ENCODE measurements around the gene ATG4A.

The ATG4A gene

GRCh38 chrX:108159028-108159670 is 67.6 kb downstream of the ATG4A start:
- TF ChIP-seq CTCF (IDR thresholded peaks at IDR 0.05; ENCODE audit: insufficient read depth, low read length, missing control alignments): no peak
- H3K4me3 ChIP-seq (ENCODE audit: low read depth, low read length): no peak overlapping the region
- CTCF ChIA-PET: no interaction called here
- POLR2A ChIA-PET: no interaction called here
- DNase-seq (ENCODE audit: low read depth, low spot score): no peak

GRCh38 chrX:108160309-108160708 is 68.7 kb downstream of the ATG4A start:
- ChIA-PET POLR2A (no interaction called here), CTCF (no interaction called here)
- H3K4me3 ChIP-seq (ENCODE audit: low read depth, low read length): no peak overlapping the region
- DNase-seq (ENCODE audit: low read depth, low spot score): no peak
- no peak for TF ChIP-seq CTCF (IDR thresholded peaks at IDR 0.05; ENCODE audit: insufficient read depth, low read length, missing control alignments)

- TF ChIP-seq CTCF (IDR thresholded peaks at IDR 0.05; ENCODE audit: insufficient read depth, low read length, missing control alignments): no peak
- H3K4me3 ChIP-seq (ENCODE audit: low read depth, low read length): no peak overlapping the region
- ChIA-PET POLR2A (no interaction called here), CTCF (no interaction called here)
- no peak for DNase-seq (ENCODE audit: low read depth, low spot score)
These were observed 70.7 kb downstream of the ATG4A start for GRCh38 chrX:108162265-108162664.

GRCh38 chrX:108163333-108164082 is 71.9 kb downstream of the ATG4A start:
- TF ChIP-seq CTCF (IDR thresholded peaks at IDR 0.05; ENCODE audit: insufficient read depth, low read length, missing control alignments): no peak
- DNase-seq (ENCODE audit: low read depth, low spot score): no peak
- POLR2A ChIA-PET: no interaction called here
- CTCF ChIA-PET: no interaction called here
- H3K4me3 ChIP-seq (ENCODE audit: low read depth, low read length): no peak overlapping the region

- DNase-seq (ENCODE audit: low read depth, low spot score): no peak
- ChIA-PET CTCF (interaction anchor here (0.6 to 1.4 kb wide), 6 partner anchors 8 to 374 kb away, joined by 3 to 4 read pairs (median 3); no protein-coding TSS in a partner anchor), POLR2A (no interaction called here)
- H3K4me3 ChIP-seq (ENCODE audit: low read depth, low read length): no peak overlapping the region
- peak; percentile 47 for TF ChIP-seq CTCF (IDR thresholded peaks at IDR 0.05; ENCODE audit: insufficient read depth, low read length, missing control alignments)
These were observed 74.0 kb downstream of the ATG4A start for GRCh38 chrX:108165383-108166111.

All from AG04449 (cell line).